H1 (cell line): ENCODE measurements around the gene RBFOX1.

ENCODE experiments used
- ATF2 ChIP-seq: IDR thresholded peaks from 2 replicates; pipeline ENCODE4 v1.6.1; 2012; ENCODE audit warnings: low read length, inconsistent platforms
- ATF3 ChIP-seq: IDR thresholded peaks from 2 replicates; pipeline ENCODE4 v1.6.1; 2011; ENCODE audit warnings: low read depth, mild to moderate bottlenecking, low read length; ENCODE audit not compliant: insufficient read depth
- CEBPB ChIP-seq: IDR thresholded peaks from 2 replicates; pipeline ENCODE4 v1.6.1; 2012; ENCODE audit warnings: low read depth, low read length
- CREB1 ChIP-seq: IDR thresholded peaks from 2 replicates; pipeline ENCODE4 v1.6.1; 2012; ENCODE audit warnings: inconsistent platforms
- CTCF ChIP-seq, 3 experiments: IDR thresholded peaks; 1 replicate in 2 of 3; 2 replicates in 1 of 3; pipeline versions ENCODE4 v1.5.1 to v1.6.1; 2011; ENCODE audit warnings: low read length in 3 of 3, mild to moderate bottlenecking in 3 of 3, inconsistent platforms in 2 of 3, low read depth in 1 of 3, moderate library complexity in 1 of 3; ENCODE audit not compliant: insufficient read depth in 1 of 3; ENCODE audit errors: control extremely low read depth in 1 of 3
- POLR2A ChIP-seq, 2 experiments: IDR thresholded peaks; 1 replicate in 1 of 2; 2 replicates in 1 of 2; pipeline ENCODE4 v1.6.1; 2011; ENCODE audit warnings: low read depth in 2 of 2, low read length in 2 of 2, mild to moderate bottlenecking in 2 of 2; ENCODE audit errors: control extremely low read depth in 1 of 2
- POLR2AphosphoS5 ChIP-seq: IDR thresholded peaks from 2 replicates; pipeline ENCODE4 v1.6.1; 2011; ENCODE audit warnings: low read depth, low read length
- RNF2 ChIP-seq: fragments of 200-900, 300-1000 bp; sonication (generic); IDR thresholded peaks from 2 replicates; pipeline ENCODE4 v1.7.1; 2016; ENCODE audit warnings: borderline replicate concordance, low read depth, mild to moderate bottlenecking, antibody characterized with exemption, low read length; ENCODE audit not compliant: poor library complexity, severe bottlenecking; ENCODE audit errors: missing control alignments
- SAP30 ChIP-seq: fragments of 300-600 bp; sonication (generic); IDR thresholded peaks from 2 replicates; pipeline ENCODE4 v1.7.1; 2012; ENCODE audit warnings: low read length, moderate library complexity, mild to moderate bottlenecking, inconsistent platforms; ENCODE audit not compliant: insufficient read depth, insufficient replicate concordance
- SIRT6 ChIP-seq: IDR thresholded peaks from one replicate; pipeline ENCODE4 v1.7.1; 2012; ENCODE audit warnings: low read length, inconsistent platforms
- TBP ChIP-seq: IDR thresholded peaks from 2 replicates; pipeline ENCODE4 v1.6.1; 2011; ENCODE audit warnings: low read depth, low read length, improper control_type of control experiment
- ZNF274 ChIP-seq: IDR thresholded peaks from 2 replicates; pipeline ENCODE4 v1.7.0; 2012; ENCODE audit warnings: low read length, borderline replicate concordance; ENCODE audit errors: extremely low read depth
- TF ChIP-seq, protein P1 (sequence below): IDR thresholded peaks from 2 replicates; pipeline ENCODE4 v1.6.1; 2012; ENCODE audit warnings: inconsistent platforms
- TF ChIP-seq, protein P2 (sequence below): fragments of 300-600 bp; sonication (generic); IDR thresholded peaks from 2 replicates; pipeline ENCODE4 v1.7.1; 2012; ENCODE audit warnings: low read length, moderate library complexity, mild to moderate bottlenecking, inconsistent platforms; ENCODE audit not compliant: insufficient replicate concordance

- TF ChIP-seq CTCF (IDR thresholded peaks at IDR 0.05; ENCODE audit: control extremely low read depth in 1 of 3, insufficient read depth in 1 of 3, low read depth in 1 of 3, low read length in 3 of 3) (no peak), TBP (no peak), RNF2 (no peak), ATF2 (no peak), POLR2A (IDR thresholded peaks at IDR 0.05; ENCODE audit: control extremely low read depth in 1 of 2, low read depth in 2 of 2, low read length in 2 of 2) (no peak), ATF3 (no peak), POLR2AphosphoS5 (no peak), SAP30 (no peak), ZNF274 (no peak), SIRT6 (no peak), CEBPB (no peak), CREB1 (no peak)
- TF ChIP-seq, protein P1, sequence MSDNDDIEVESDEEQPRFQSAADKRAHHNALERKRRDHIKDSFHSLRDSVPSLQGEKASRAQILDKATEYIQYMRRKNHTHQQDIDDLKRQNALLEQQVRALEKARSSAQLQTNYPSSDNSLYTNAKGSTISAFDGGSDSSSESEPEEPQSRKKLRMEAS: no peak
- TF ChIP-seq, protein P2, sequence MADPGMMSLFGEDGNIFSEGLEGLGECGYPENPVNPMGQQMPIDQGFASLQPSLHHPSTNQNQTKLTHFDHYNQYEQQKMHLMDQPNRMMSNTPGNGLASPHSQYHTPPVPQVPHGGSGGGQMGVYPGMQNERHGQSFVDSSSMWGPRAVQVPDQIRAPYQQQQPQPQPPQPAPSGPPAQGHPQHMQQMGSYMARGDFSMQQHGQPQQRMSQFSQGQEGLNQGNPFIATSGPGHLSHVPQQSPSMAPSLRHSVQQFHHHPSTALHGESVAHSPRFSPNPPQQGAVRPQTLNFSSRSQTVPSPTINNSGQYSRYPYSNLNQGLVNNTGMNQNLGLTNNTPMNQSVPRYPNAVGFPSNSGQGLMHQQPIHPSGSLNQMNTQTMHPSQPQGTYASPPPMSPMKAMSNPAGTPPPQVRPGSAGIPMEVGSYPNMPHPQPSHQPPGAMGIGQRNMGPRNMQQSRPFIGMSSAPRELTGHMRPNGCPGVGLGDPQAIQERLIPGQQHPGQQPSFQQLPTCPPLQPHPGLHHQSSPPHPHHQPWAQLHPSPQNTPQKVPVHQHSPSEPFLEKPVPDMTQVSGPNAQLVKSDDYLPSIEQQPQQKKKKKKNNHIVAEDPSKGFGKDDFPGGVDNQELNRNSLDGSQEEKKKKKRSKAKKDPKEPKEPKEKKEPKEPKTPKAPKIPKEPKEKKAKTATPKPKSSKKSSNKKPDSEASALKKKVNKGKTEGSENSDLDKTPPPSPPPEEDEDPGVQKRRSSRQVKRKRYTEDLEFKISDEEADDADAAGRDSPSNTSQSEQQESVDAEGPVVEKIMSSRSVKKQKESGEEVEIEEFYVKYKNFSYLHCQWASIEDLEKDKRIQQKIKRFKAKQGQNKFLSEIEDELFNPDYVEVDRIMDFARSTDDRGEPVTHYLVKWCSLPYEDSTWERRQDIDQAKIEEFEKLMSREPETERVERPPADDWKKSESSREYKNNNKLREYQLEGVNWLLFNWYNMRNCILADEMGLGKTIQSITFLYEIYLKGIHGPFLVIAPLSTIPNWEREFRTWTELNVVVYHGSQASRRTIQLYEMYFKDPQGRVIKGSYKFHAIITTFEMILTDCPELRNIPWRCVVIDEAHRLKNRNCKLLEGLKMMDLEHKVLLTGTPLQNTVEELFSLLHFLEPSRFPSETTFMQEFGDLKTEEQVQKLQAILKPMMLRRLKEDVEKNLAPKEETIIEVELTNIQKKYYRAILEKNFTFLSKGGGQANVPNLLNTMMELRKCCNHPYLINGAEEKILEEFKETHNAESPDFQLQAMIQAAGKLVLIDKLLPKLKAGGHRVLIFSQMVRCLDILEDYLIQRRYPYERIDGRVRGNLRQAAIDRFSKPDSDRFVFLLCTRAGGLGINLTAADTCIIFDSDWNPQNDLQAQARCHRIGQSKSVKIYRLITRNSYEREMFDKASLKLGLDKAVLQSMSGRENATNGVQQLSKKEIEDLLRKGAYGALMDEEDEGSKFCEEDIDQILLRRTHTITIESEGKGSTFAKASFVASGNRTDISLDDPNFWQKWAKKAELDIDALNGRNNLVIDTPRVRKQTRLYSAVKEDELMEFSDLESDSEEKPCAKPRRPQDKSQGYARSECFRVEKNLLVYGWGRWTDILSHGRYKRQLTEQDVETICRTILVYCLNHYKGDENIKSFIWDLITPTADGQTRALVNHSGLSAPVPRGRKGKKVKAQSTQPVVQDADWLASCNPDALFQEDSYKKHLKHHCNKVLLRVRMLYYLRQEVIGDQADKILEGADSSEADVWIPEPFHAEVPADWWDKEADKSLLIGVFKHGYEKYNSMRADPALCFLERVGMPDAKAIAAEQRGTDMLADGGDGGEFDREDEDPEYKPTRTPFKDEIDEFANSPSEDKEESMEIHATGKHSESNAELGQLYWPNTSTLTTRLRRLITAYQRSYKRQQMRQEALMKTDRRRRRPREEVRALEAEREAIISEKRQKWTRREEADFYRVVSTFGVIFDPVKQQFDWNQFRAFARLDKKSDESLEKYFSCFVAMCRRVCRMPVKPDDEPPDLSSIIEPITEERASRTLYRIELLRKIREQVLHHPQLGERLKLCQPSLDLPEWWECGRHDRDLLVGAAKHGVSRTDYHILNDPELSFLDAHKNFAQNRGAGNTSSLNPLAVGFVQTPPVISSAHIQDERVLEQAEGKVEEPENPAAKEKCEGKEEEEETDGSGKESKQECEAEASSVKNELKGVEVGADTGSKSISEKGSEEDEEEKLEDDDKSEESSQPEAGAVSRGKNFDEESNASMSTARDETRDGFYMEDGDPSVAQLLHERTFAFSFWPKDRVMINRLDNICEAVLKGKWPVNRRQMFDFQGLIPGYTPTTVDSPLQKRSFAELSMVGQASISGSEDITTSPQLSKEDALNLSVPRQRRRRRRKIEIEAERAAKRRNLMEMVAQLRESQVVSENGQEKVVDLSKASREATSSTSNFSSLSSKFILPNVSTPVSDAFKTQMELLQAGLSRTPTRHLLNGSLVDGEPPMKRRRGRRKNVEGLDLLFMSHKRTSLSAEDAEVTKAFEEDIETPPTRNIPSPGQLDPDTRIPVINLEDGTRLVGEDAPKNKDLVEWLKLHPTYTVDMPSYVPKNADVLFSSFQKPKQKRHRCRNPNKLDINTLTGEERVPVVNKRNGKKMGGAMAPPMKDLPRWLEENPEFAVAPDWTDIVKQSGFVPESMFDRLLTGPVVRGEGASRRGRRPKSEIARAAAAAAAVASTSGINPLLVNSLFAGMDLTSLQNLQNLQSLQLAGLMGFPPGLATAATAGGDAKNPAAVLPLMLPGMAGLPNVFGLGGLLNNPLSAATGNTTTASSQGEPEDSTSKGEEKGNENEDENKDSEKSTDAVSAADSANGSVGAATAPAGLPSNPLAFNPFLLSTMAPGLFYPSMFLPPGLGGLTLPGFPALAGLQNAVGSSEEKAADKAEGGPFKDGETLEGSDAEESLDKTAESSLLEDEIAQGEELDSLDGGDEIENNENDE: no peak
Measured at GRCh38 chr16:7450440-7450839, 117.8 kb downstream of the RBFOX1 start.
